GM06990 (cell line): ENCODE results near the gene OST4.
A peak's percentile ranks its signal among the peaks of the same experiment; 100 is the strongest.

ENCODE experiments used
- DNase-seq: peaks from one replicate; pipeline ENCODE4 v3.0.0-alpha.2; 2011; ENCODE audit not compliant: insufficient read length; ENCODE audit errors: extremely low read depth
- H3K27me3 ChIP-seq: replicated peaks from 2 replicates; pipeline ENCODE4 v1.6.0; 2011; ENCODE audit warnings: low read length; ENCODE audit not compliant: control insufficient read depth, insufficient read depth
- H3K36me3 ChIP-seq: 2 replicates; pipeline ENCODE4 v1.5.1; 2011; ENCODE audit warnings: low read length; ENCODE audit not compliant: control insufficient read depth, insufficient read depth
- H3K4me3 ChIP-seq: replicated peaks from 2 replicates; pipeline ENCODE4 v1.5.1; 2011; ENCODE audit warnings: low read depth, mild to moderate bottlenecking, control low read depth, low read length
- TF ChIP-seq, protein P1 (sequence below): IDR thresholded peaks from 2 replicates; pipeline ENCODE4 v1.5.1; 2011; ENCODE audit warnings: low read length, control low read depth, mild to moderate bottlenecking, inconsistent platforms; ENCODE audit not compliant: insufficient read depth, poor library complexity, severe bottlenecking

OST4 gene

DNA sequence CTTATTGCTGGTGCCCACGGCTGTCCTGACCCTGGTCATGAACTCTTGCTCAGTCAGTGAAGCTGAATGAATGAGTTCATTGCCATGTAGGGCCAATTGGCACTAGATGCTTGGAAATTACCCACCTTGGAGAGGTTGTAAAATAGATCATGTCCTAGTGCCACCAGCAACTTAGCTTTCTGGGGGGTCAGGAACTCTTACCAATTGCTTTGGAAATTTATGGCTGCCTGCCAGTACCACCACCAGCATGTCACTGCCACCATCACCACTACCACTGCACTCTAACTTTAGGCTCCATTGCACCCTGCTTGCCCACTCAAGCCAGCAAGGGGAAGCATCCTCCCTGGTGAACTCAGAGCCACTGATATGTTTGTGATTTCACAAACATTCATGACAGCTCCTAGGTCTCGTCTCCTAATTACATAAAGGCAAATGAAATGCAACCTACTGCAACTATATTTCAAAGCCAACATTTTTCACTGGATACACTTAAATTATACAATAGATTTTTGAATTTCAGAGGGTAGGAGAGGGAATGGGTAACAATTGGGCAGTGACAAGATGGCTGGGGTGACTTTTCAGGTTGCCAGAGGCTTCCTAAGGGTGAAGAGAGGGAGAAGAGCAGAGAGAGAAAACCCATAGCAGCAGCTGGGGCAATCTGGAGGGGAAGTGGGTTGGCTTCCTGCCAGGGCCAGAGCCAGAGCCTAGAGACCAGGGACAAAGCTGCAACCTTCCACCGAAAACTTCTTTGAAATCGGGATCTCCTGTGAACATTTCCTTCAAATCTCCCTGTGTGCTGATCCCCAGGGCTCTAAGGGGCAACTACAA, 3.5 kb upstream of the OST4 start:
- no peaks in the 10 kb centered on the region for H3K36me3 ChIP-seq
- TF ChIP-seq, protein P1, sequence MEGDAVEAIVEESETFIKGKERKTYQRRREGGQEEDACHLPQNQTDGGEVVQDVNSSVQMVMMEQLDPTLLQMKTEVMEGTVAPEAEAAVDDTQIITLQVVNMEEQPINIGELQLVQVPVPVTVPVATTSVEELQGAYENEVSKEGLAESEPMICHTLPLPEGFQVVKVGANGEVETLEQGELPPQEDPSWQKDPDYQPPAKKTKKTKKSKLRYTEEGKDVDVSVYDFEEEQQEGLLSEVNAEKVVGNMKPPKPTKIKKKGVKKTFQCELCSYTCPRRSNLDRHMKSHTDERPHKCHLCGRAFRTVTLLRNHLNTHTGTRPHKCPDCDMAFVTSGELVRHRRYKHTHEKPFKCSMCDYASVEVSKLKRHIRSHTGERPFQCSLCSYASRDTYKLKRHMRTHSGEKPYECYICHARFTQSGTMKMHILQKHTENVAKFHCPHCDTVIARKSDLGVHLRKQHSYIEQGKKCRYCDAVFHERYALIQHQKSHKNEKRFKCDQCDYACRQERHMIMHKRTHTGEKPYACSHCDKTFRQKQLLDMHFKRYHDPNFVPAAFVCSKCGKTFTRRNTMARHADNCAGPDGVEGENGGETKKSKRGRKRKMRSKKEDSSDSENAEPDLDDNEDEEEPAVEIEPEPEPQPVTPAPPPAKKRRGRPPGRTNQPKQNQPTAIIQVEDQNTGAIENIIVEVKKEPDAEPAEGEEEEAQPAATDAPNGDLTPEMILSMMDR = no peak
- H3K27me3 ChIP-seq = no peaks in the 10 kb centered on the region
- DNase-seq = peak; percentile 52
- no peak overlapping the region for H3K4me3 ChIP-seq

DNA sequence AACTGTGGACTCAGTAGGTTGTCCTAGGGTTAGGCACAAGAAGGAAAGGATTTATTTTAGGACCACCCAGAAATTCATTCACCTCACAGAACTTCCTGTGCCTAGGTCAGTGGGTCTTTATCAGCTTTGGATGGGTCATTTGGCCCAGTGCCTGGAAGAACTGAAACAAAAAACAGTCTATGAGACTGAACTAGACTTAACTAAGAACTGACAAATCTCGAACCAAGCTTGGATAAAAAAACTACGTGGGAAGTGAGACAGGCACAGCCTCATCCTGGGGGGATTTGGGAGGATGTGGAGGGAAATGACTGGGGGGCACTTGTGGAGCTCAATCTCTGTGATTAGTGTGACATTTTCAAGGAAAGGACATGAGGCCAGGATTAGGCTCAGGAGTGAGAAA, 2.3 kb upstream of the OST4 start:
- Histone ChIP-seq H3K36me3 (peaks cover 7% of the 10 kb centered on the region), H3K4me3 (no peak overlapping the region), H3K27me3 (no peaks in the 10 kb centered on the region)
- no peak for DNase-seq
- TF ChIP-seq, protein P1 = no peak

- H3K36me3 ChIP-seq = peaks cover 11% of the 10 kb centered on the region
- DNase-seq = no peak
- no peaks in the 10 kb centered on the region for H3K27me3 ChIP-seq
- TF ChIP-seq, protein P1 = no peak
- no peak overlapping the region for H3K4me3 ChIP-seq
Measured at GRCh38 chr2:27072920-27073319, 1.5 kb upstream of the OST4 start.

DNA sequence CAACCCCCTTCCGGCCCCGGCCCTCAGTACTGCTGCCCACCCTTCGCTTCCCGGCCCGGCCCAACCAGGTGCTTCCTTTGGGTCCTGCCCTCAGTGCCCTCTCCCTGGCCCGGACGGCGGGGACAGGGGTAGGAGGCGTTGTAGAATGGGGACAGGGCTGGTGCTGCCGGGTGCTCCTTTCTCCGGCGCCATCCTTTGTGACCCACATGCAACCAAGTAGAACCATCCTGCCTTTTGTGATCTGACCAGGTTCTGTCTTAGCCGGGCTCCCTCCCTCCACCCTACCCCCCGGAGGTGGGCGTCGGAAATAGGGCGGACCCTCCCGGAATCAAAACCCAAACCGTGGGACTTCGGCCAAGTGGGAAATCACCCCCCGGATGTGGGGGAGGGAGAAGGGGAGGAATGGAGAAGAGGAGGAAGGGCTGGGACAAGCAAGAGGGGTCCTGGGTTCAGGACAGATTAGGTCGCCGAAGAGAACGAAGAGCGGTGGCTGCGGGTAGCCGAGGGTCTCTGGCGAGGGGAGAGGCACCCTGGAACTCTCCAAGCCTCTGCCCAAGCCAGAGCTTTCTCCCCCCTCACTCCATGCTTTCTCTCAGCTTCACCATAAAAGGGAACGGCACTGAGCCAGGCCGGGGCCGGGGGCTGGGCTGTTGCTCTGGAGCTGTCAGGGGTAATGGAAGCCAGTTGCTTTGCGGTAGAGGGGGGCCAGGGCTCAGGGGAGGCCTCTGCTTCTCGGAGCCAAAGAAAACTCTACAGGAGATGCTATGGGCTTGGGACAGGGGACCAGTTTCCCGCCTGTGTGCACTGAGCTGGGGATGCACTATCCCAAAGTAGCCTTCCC, 756 bp upstream of the OST4 start:
- peaks cover 15% of the 10 kb centered on the region for H3K36me3 ChIP-seq
- DNase-seq = no peak
- H3K27me3 ChIP-seq = no peaks in the 10 kb centered on the region
- TF ChIP-seq, protein P1 = no peak
- H3K4me3 ChIP-seq = peak overlapping the region; percentile 74

GRCh38 chr2:27070653-27071276, 689 bp downstream of the OST4 start:
- no peak for DNase-seq
- Histone ChIP-seq H3K27me3 (no peaks in the 10 kb centered on the region), H3K4me3 (peak overlapping the region; percentile 99), H3K36me3 (peaks cover 19% of the 10 kb centered on the region)
- TF ChIP-seq, protein P1 = no peak
